GM23338 (cell line): ENCODE measurements around the gene PAGE1. TPM values are rescaled to one million over a fixed set of nuclear protein-coding genes. Genes with fewer than 3 reads are reported as not detected.
"Not testable (repeated sequence)": the region's sequence is repeated elsewhere in the genome, so short reads cannot be mapped to it uniquely, and the experiment has no call there.

Experiments used
- ATAC-seq: fragments of 200-7000 bp; cut with Tn5 transposase; 3 replicates; pipeline ENCODE4 v1.9.1; 2020
- DNase-seq: peaks from one replicate; pipeline ENCODE4 v3.0.0-alpha.2; 2015; ENCODE audit warnings: low spot score
- H2AFZ ChIP-seq: fragments of 200-600 bp; sonication (generic); 2 replicates; pipeline ENCODE4 v1.8.0; 2016; ENCODE audit warnings: antibody characterized with exemption, mild to moderate bottlenecking, moderate library complexity
- H3F3A ChIP-seq: fragments of 200-600 bp; sonication (generic); replicated peaks from 2 replicates; pipeline ENCODE4 v1.8.0; 2017; ENCODE audit warnings: antibody characterized with exemption, mixed run types, low read depth
- H3K27ac ChIP-seq: fragments of 200-600 bp; sonication (generic); 2 replicates; pipeline ENCODE4 v1.6.1; 2016; ENCODE audit warnings: low read depth
- H3K27me3 ChIP-seq: fragments of 200-600 bp; sonication (generic); 2 replicates; pipeline ENCODE4 v1.8.0; 2016; ENCODE audit warnings: mild to moderate bottlenecking, mixed run types, moderate library complexity; ENCODE audit not compliant: insufficient read depth
- H3K36me3 ChIP-seq: fragments of 200-600 bp; sonication (generic); 2 replicates; pipeline ENCODE4 v1.8.0; 2016; ENCODE audit warnings: mild to moderate bottlenecking; ENCODE audit not compliant: insufficient read depth
- H3K4me1 ChIP-seq: fragments of 200-600 bp; sonication (generic); 2 replicates; pipeline ENCODE4 v1.8.0; 2016; ENCODE audit warnings: mild to moderate bottlenecking, moderate library complexity; ENCODE audit not compliant: insufficient read depth
- H3K4me2 ChIP-seq: fragments of 200-600 bp; sonication (generic); 2 replicates; pipeline ENCODE4 v1.7.1; 2017; ENCODE audit warnings: mixed run types
- H3K4me3 ChIP-seq: fragments of 200-600 bp; sonication (generic); 2 replicates; pipeline ENCODE4 v1.6.1; 2016; ENCODE audit warnings: mixed run types
- H3K79me2 ChIP-seq: fragments of 200-600 bp; sonication (generic); replicated peaks from 2 replicates; pipeline ENCODE4 v1.8.0; 2017; ENCODE audit warnings: mild to moderate bottlenecking; ENCODE audit not compliant: insufficient read depth
- H3K9me2 ChIP-seq: fragments of 200-600 bp; sonication (generic); 2 replicates; pipeline ENCODE4 v1.8.0; 2017; ENCODE audit not compliant: insufficient read depth
- H4K20me1 ChIP-seq: fragments of 200-600 bp; sonication (generic); replicated peaks from 2 replicates; pipeline ENCODE4 v1.8.0; 2017; ENCODE audit warnings: mild to moderate bottlenecking; ENCODE audit not compliant: insufficient read depth
- H3K27ac Mint-ChIP-seq: 2 replicates; pipeline ENCODE4 v1.8.0; 2020; ENCODE audit warnings: inconsistent platforms, mild to moderate bottlenecking, moderate library complexity, mixed read lengths
- H3K27me3 Mint-ChIP-seq: 3 replicates; pipeline ENCODE4 v1.8.0; 2022; ENCODE audit warnings: low read depth, mild to moderate bottlenecking, moderate library complexity, mixed read lengths, inconsistent platforms; ENCODE audit not compliant: insufficient read depth, poor library complexity
- H3K36me3 Mint-ChIP-seq: 3 replicates; pipeline ENCODE4 v1.8.0; 2021; ENCODE audit warnings: low read depth, mild to moderate bottlenecking, inconsistent platforms, moderate library complexity, mixed read lengths
- H3K4me1 Mint-ChIP-seq: 3 replicates; pipeline ENCODE4 v1.8.0; 2020; ENCODE audit warnings: mild to moderate bottlenecking, inconsistent platforms, mixed read lengths
- H3K4me3 Mint-ChIP-seq: 3 replicates; pipeline ENCODE4 v1.8.0; 2021; ENCODE audit warnings: moderate library complexity, mild to moderate bottlenecking, inconsistent platforms, mixed read lengths
- H3K9me3 Mint-ChIP-seq: 3 replicates; pipeline ENCODE4 v1.8.0; 2020; ENCODE audit warnings: moderate library complexity, mild to moderate bottlenecking, inconsistent platforms, mixed read lengths
- CREB1 ChIP-seq: fragments of 250-450 bp; sonication (Bioruptor Pico); IDR thresholded peaks from 2 replicates; pipeline ENCODE4 v1.5.0; 2020; ENCODE audit warnings: low read depth, mild to moderate bottlenecking, moderate library complexity
- POLR2AphosphoS5 ChIP-seq: IDR thresholded peaks from 2 replicates; pipeline ENCODE4 v1.6.1; 2016; ENCODE audit warnings: antibody characterized with exemption, low read depth
- STAT1 ChIP-seq: IDR thresholded peaks from one replicate; pipeline ENCODE4 v1.6.1; 2016; ENCODE audit warnings: antibody characterized with exemption; ENCODE audit not compliant: unreplicated experiment
- ZNF331 ChIP-seq: fragments of 250-450 bp; sonication (Bioruptor Pico); IDR thresholded peaks from 2 replicates; pipeline ENCODE4 v1.5.0; 2020; ENCODE audit warnings: low read depth, mild to moderate bottlenecking, moderate library complexity
- ZNF462 ChIP-seq: fragments of 250-450 bp; sonication (Bioruptor Pico); IDR thresholded peaks from 2 replicates; pipeline ENCODE4 v1.5.0; 2020; ENCODE audit warnings: mild to moderate bottlenecking, moderate library complexity
- polyA plus RNA-seq: library from polyadenylated mRNA; unstranded; fragments of >200 nt; fragmentation: Nextera tagmentation; extraction: Ambion mirVana; gene quantifications from 2 replicates; pipeline ENCODE4 v1.2.1, GENCODE V29; 2016
- total RNA-seq: library from RNA; depleted of rRNA; stranded (reverse); fragments of >200 nt; shearing (Covaris generic); gene quantifications from 2 replicates; pipeline ENCODE4 v1.2.3, GENCODE V29; 2014
- TF ChIP-seq, protein P1 (sequence below): IDR thresholded peaks from one replicate; pipeline ENCODE4 v1.6.1; 2018; ENCODE audit warnings: antibody characterized with exemption; ENCODE audit not compliant: unreplicated experiment

PAGE1 gene
- total and polyA plus RNA-seq, 2 experiments from 2014 or later, result not detected

DNA sequence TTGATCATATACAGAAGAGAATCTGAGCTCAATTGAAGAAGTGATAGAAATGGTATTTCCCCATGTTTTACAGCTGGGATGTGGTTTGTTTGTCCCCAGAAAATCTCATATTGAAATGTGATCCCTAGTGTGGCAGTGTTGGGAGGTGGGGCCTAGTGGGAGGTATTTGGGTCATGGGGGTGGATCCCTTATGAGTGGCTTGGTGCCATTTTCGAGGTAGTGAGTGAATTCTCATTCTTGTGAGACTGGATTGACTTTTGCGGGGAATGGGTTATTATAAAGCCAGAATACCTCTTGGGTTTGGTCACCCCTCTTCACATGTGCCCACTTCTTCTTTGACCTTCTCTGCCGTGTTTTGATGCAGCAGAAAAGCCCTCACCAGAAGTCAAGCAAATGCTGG lies 29.6 kb upstream of the PAGE1 start:
- H3K27me3 Mint-ChIP-seq, result no peaks in the 10 kb centered on the region
- no peaks in the 10 kb centered on the region for H3K27me3 ChIP-seq
- no peak overlapping the region for H3K4me3 ChIP-seq
- H4K20me1 ChIP-seq, result no peaks in the 10 kb centered on the region
- no peak overlapping the region for H3K27ac ChIP-seq
- H3K4me3 Mint-ChIP-seq, result no peak overlapping the region
- H3K27ac Mint-ChIP-seq, result no peak overlapping the region
- H3K36me3 Mint-ChIP-seq, result 0 out of 3 replicates have a peak, but pooled peaks cover 5% of the 10 kb centered on the region
- H3K9me2 ChIP-seq, result no peaks in the 10 kb centered on the region
- H3K79me2 ChIP-seq, result no peaks in the 10 kb centered on the region
- no peaks in the 10 kb centered on the region for H3K36me3 ChIP-seq
- DNase-seq (no peak), ATAC-seq (no peak)
- no peaks in the 10 kb centered on the region for H3F3A ChIP-seq
- peaks cover 2% of the 10 kb centered on the region; the same call in 2 of the 3 replicates for H3K9me3 Mint-ChIP-seq
- no peak overlapping the region for H3K4me2 ChIP-seq
- no peak overlapping the region for H2AFZ ChIP-seq
- no peaks in the 10 kb centered on the region for H3K4me1 ChIP-seq
- TF ChIP-seq ZNF462 (CRISPR knock-in tag) (no peak), STAT1 (no peak), CREB1 (no peak), POLR2AphosphoS5 (no peak), ZNF331 (CRISPR knock-in tag) (no peak)
- TF ChIP-seq, protein P1, sequence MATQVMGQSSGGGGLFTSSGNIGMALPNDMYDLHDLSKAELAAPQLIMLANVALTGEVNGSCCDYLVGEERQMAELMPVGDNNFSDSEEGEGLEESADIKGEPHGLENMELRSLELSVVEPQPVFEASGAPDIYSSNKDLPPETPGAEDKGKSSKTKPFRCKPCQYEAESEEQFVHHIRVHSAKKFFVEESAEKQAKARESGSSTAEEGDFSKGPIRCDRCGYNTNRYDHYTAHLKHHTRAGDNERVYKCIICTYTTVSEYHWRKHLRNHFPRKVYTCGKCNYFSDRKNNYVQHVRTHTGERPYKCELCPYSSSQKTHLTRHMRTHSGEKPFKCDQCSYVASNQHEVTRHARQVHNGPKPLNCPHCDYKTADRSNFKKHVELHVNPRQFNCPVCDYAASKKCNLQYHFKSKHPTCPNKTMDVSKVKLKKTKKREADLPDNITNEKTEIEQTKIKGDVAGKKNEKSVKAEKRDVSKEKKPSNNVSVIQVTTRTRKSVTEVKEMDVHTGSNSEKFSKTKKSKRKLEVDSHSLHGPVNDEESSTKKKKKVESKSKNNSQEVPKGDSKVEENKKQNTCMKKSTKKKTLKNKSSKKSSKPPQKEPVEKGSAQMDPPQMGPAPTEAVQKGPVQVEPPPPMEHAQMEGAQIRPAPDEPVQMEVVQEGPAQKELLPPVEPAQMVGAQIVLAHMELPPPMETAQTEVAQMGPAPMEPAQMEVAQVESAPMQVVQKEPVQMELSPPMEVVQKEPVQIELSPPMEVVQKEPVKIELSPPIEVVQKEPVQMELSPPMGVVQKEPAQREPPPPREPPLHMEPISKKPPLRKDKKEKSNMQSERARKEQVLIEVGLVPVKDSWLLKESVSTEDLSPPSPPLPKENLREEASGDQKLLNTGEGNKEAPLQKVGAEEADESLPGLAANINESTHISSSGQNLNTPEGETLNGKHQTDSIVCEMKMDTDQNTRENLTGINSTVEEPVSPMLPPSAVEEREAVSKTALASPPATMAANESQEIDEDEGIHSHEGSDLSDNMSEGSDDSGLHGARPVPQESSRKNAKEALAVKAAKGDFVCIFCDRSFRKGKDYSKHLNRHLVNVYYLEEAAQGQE, result no peak
- peaks cover 22% of the 10 kb centered on the region; the same call in 2 of the 3 replicates for H3K4me1 Mint-ChIP-seq

- H3K4me1 ChIP-seq, ATAC-seq, H3K9me3 Mint-ChIP-seq, H3K27me3 ChIP-seq, H3F3A ChIP-seq, H3K27me3 Mint-ChIP-seq, H3K36me3 ChIP-seq, H2AFZ ChIP-seq, H4K20me1 ChIP-seq, H3K79me2 ChIP-seq, H3K36me3 Mint-ChIP-seq, H3K4me3 ChIP-seq, H3K9me2 ChIP-seq: not testable (repeated sequence)
- H3K27ac Mint-ChIP-seq, result peak overlapping the region; percentile 74
- peak; percentile 21 for DNase-seq
- peaks cover 29% of the 10 kb centered on the region for H3K4me1 Mint-ChIP-seq
- peak overlapping the region; percentile 49 for H3K4me2 ChIP-seq
- H3K4me3 Mint-ChIP-seq, result 0 out of 3 replicates have a peak overlapping the region, but pooled peaks have one; percentile 9
- peak overlapping the region; percentile 87 for H3K27ac ChIP-seq
Observed at GRCh38 chrX:49720106-49720505, 24.3 kb upstream of the PAGE1 start.
